ENCODE measurements around the gene CDK17.
"Not testable (repeated sequence)": the region's sequence is repeated elsewhere in the genome, so short reads cannot be mapped to it uniquely, and the experiment has no call there.

CDK17 gene

GRCh38 chr12:96396209-96396608, 4.0 kb downstream of the CDK17 start:
- no peak for ATAC-seq
- no peak for TF ChIP-seq RARB (CRISPR knock-in tag; IDR thresholded peaks at IDR 0.05)
- no peak for TF ChIP-seq ZNF8 (CRISPR knock-in tag; IDR thresholded peaks at IDR 0.05)
- TF ChIP-seq GLIS3 (CRISPR knock-in tag; IDR thresholded peaks at IDR 0.05): no peak
- TF ChIP-seq ZFP3 (CRISPR knock-in tag; IDR thresholded peaks at IDR 0.05): no peak
- TF ChIP-seq PPARA (CRISPR knock-in tag; IDR thresholded peaks at IDR 0.05; ENCODE audit: borderline replicate concordance): no peak
- no peak for TF ChIP-seq TCF4 (CRISPR knock-in tag; IDR thresholded peaks at IDR 0.05; ENCODE audit: borderline replicate concordance)
- TF ChIP-seq SNAI2 (CRISPR knock-in tag; IDR thresholded peaks at IDR 0.05): no peak
- TF ChIP-seq BACH2 (CRISPR knock-in tag; IDR thresholded peaks at IDR 0.05; ENCODE audit: borderline replicate concordance): no peak
- no peak for TF ChIP-seq ARNTL (CRISPR knock-in tag; IDR thresholded peaks at IDR 0.05; ENCODE audit: borderline replicate concordance, low read depth)
- TF ChIP-seq CSRNP3 (CRISPR knock-in tag; IDR thresholded peaks at IDR 0.05): no peak
- no peak for TF ChIP-seq ZC3H10 (CRISPR knock-in tag; IDR thresholded peaks at IDR 0.05)
- TF ChIP-seq TOX (CRISPR knock-in tag; IDR thresholded peaks at IDR 0.05; ENCODE audit: borderline replicate concordance): no peak
- TF ChIP-seq ZNF70 (CRISPR knock-in tag; IDR thresholded peaks at IDR 0.05): no peak
- no peak for TF ChIP-seq ESRRG (CRISPR knock-in tag; IDR thresholded peaks at IDR 0.05)
- no peak for TF ChIP-seq CREB5 (CRISPR knock-in tag; IDR thresholded peaks at IDR 0.05; ENCODE audit: low read depth)
- no peak for TF ChIP-seq POU6F1 (CRISPR knock-in tag; IDR thresholded peaks at IDR 0.05; ENCODE audit: borderline replicate concordance, low read depth)
- no peak for TF ChIP-seq PATZ1 (CRISPR knock-in tag; IDR thresholded peaks at IDR 0.05; ENCODE audit: borderline replicate concordance)
- TF ChIP-seq TSHZ2 (CRISPR knock-in tag; IDR thresholded peaks at IDR 0.05): no peak

- TF ChIP-seq ZNF70 (CRISPR knock-in tag; IDR thresholded peaks at IDR 0.05) (no peak), PATZ1 (CRISPR knock-in tag; IDR thresholded peaks at IDR 0.05; ENCODE audit: borderline replicate concordance) (no peak), OSR1 (CRISPR knock-in tag; IDR thresholded peaks at IDR 0.05) (no peak), RARB (CRISPR knock-in tag; IDR thresholded peaks at IDR 0.05) (no peak), GLIS3 (CRISPR knock-in tag; IDR thresholded peaks at IDR 0.05) (no peak), ZNF8 (CRISPR knock-in tag; IDR thresholded peaks at IDR 0.05) (no peak), CREB5 (CRISPR knock-in tag; IDR thresholded peaks at IDR 0.05; ENCODE audit: low read depth) (no peak), SNAI2 (CRISPR knock-in tag; IDR thresholded peaks at IDR 0.05) (no peak), TCF4 (CRISPR knock-in tag; IDR thresholded peaks at IDR 0.05; ENCODE audit: borderline replicate concordance) (no peak)
- no peak for ATAC-seq
Measured at GRCh38 chr12:96395236-96395635, 5.0 kb downstream of the CDK17 start.

- ATAC-seq: not testable (repeated sequence)
Measured at GRCh38 chr12:96393229-96393628, 7.0 kb downstream of the CDK17 start.
